GM12878 (cell line): ENCODE data around the gene LMX1A. TPM values are rescaled to one million over a fixed set of nuclear protein-coding genes. Genes with fewer than 3 reads are reported as not detected.

Experiments used
- ATAC-seq: fragments of 200-7000 bp; cut with Tn5 transposase; 3 replicates; pipeline ENCODE4 v1.9.1; 2020; ENCODE audit warnings: mild to moderate bottlenecking, moderate library complexity
- BruUV-seq: library from RNA; stranded (reverse); fragments of 400-500 nt; replicated peaks from 2 replicates; lab custom pipeline; 2021; lab: Mats Ljungman, UMichigan
- CTCF ChIA-PET: fragments of 300-600 bp; sonication (Branson Sonifier 250); formaldehyde crosslinking; extraction: SDS; loops from one replicate; lab custom pipeline; 2021; ENCODE audit warnings: inconsistent platforms; lab: Yijun Ruan, JAX
- POLR2A ChIA-PET: fragments of 350-600 bp; formaldehyde crosslinking; extraction: SDS; loops from one replicate; lab custom pipeline; 2021; ENCODE audit warnings: inconsistent platforms; lab: Charles Lee
- RAD21 ChIA-PET: fragments of 300-600 bp; sonication (Branson Sonifier 250); formaldehyde crosslinking; loops from one replicate; lab custom pipeline; 2023; ENCODE audit warnings: antibody characterized with exemption; ENCODE audit not compliant: unreplicated experiment; lab: Charles Lee
- SMC1A ChIA-PET: fragments of 300-600 bp; sonication (Branson Sonifier 250); formaldehyde crosslinking; loops from one replicate; lab custom pipeline; 2023; ENCODE audit not compliant: unreplicated experiment, uncharacterized antibody; lab: Charles Lee
- DNase-seq: peaks from one replicate; pipeline ENCODE4 v3.0.0-alpha.2; 2011; ENCODE audit warnings: low read depth, low spot score
- FAIRE-seq: peaks from 3 replicates; lab custom pipeline; 2011; peaks lifted over from hg19 to GRCh38; lab: Jason Lieb, UNC
- H2AFZ ChIP-seq: 2 replicates; pipeline ENCODE4 v1.6.0; 2011; ENCODE audit warnings: low read depth, low read length, control low read depth; ENCODE audit not compliant: control insufficient read depth
- H3K27ac ChIP-seq: 2 replicates; pipeline ENCODE4 v1.5.1; 2011; ENCODE audit warnings: control low read depth; ENCODE audit not compliant: control insufficient read depth, insufficient read depth
- H3K27me3 ChIP-seq, 2 experiments: replicated peaks in 1 of 2; 2 replicates each; pipeline versions ENCODE4 v1.6.0 to v1.6.1; 2011; ENCODE audit warnings: low read length in 1 of 2; ENCODE audit not compliant: control insufficient read depth in 2 of 2, insufficient read depth in 2 of 2
- H3K36me3 ChIP-seq, 2 experiments: 2 replicates each; pipeline ENCODE4 v1.5.1; 2011; ENCODE audit warnings: low read length in 1 of 2; ENCODE audit not compliant: control insufficient read depth in 2 of 2, insufficient read depth in 2 of 2
- H3K4me1 ChIP-seq: 2 replicates; pipeline ENCODE4 v1.6.1; 2011; ENCODE audit warnings: mild to moderate bottlenecking, low read length, moderate library complexity, mixed read lengths; ENCODE audit not compliant: control insufficient read depth, insufficient read depth
- H3K4me2 ChIP-seq: 2 replicates; pipeline ENCODE4 v1.6.0; 2011; ENCODE audit warnings: control low read depth; ENCODE audit not compliant: control insufficient read depth, insufficient read depth
- H3K4me3 ChIP-seq: fragments of 200-600 bp; sonication (generic); 2 replicates; pipeline ENCODE4 v1.5.1; 2016
- H3K79me2 ChIP-seq: 2 replicates; pipeline ENCODE4 v1.6.0; 2011; ENCODE audit warnings: low read length; ENCODE audit not compliant: control insufficient read depth, insufficient read depth
- H3K9ac ChIP-seq: 2 replicates; pipeline ENCODE4 v1.8.0; 2011; ENCODE audit warnings: low read length, control low read depth, mixed read lengths; ENCODE audit not compliant: control insufficient read depth, insufficient read depth
- H3K9me3 ChIP-seq: replicated peaks from 3 replicates; pipeline ENCODE4 v1.5.1; 2011; ENCODE audit warnings: mild to moderate bottlenecking, low read length; ENCODE audit not compliant: control insufficient read depth, insufficient read depth
- H4K20me1 ChIP-seq: 2 replicates; pipeline ENCODE4 v1.6.0; 2011; ENCODE audit not compliant: control insufficient read depth, insufficient read depth
- HDAC2 ChIP-seq: fragments of 200-600 bp; sonication (generic); IDR thresholded peaks from 2 replicates; pipeline ENCODE4 v1.6.1; 2017
- IRF4 ChIP-seq: IDR thresholded peaks from 2 replicates; pipeline ENCODE4 v1.6.1; 2011; ENCODE audit warnings: low read depth, low read length
- SRF ChIP-seq, 2 experiments: IDR thresholded peaks; 2 replicates each; pipeline ENCODE4 v1.6.1; 2011; ENCODE audit warnings: low read depth in 2 of 2, low read length in 2 of 2, mild to moderate bottlenecking in 1 of 2, moderate library complexity in 1 of 2
- STAT1 ChIP-seq: fragments of 450-650 bp; conservative IDR thresholded peaks from 2 replicates; pipeline ENCODE4 v1.6.1; 2014; ENCODE audit warnings: antibody characterized with exemption, mild to moderate bottlenecking
- ZNF622 ChIP-seq: fragments of 450-650 bp; IDR thresholded peaks from 2 replicates; pipeline ENCODE4 v1.6.1; 2017; ENCODE audit warnings: mild to moderate bottlenecking, inconsistent platforms
- WGBS: methylation state at CpG from one replicate; pipeline ENCODE4 v1.1.6; 2016; ENCODE audit warnings: low lambda C conversion rate; ENCODE audit not compliant: insufficient replicate concordance, insufficient coverage; ENCODE audit errors: missing lambda C conversion rate; 5-methylcytosine and 5-hydroxymethylcytosine counted together
- in situ Hi-C: fragments of 300-500 bp; cut with MboI; formaldehyde crosslinking; loops from 9 replicates; pipeline ENCODE4 v1.14.3; 2018; ENCODE audit warnings: mixed read lengths
- intact Hi-C: fragments of 100-400 bp; cut with micrococcal nuclease; formaldehyde crosslinking; loops from one replicate; pipeline ENCODE4 v1.14.2; 2022; ENCODE audit not compliant: unreplicated experiment
- polyA plus RNA-seq, 11 experiments: library from polyadenylated mRNA; depleted of rRNA in 4 of 11; unstranded in 6 of 11; stranded (reverse) in 5 of 11; fragments of >200 nt; fragmentation: Nextera tagmentation in 4 of 11; fragmentation: Illumina TruSeq in 1 of 11; extraction: Ambion mirVana in 4 of 11; extraction: Trizol in 1 of 11; gene quantifications; 1 replicate in 1 of 11; 2 replicates in 10 of 11; pipeline versions ENCODE4 v1.2.1 to v1.2.3, GENCODE V29; 2011 to 2016; ENCODE audit warnings: inconsistent platforms in 2 of 11, missing spikeins in 2 of 11, low read depth in 1 of 11
- total RNA-seq, 4 experiments: library from RNA; depleted of rRNA in 3 of 4; stranded (reverse); fragments of >200 nt in 3 of 4; fragmentation: Illumina TruSeq in 1 of 4; extraction: Trizol in 1 of 4; gene quantifications; 2 replicates each; pipeline versions ENCODE4 v1.2.1 to v1.2.3, GENCODE V29; 2013 to 2021
- TF ChIP-seq, protein P1 (sequence below): fragments of 450-650 bp; IDR thresholded peaks from 2 replicates; pipeline ENCODE4 v1.6.1; 2017; ENCODE audit warnings: antibody characterized with exemption, mild to moderate bottlenecking, moderate library complexity
- TF ChIP-seq, protein P2 (sequence below): fragments of 450-650 bp; IDR thresholded peaks from 2 replicates; pipeline ENCODE4 v1.6.1; 2018; ENCODE audit warnings: borderline replicate concordance, mild to moderate bottlenecking; ENCODE audit not compliant: partially characterized antibody
- TF ChIP-seq, protein P3 (sequence below): IDR thresholded peaks from 2 replicates; pipeline ENCODE4 v1.6.1; 2011; ENCODE audit warnings: low read depth, low read length, improper control_type of control experiment, borderline replicate concordance

Gene LMX1A
- total and polyA plus RNA-seq, 10 of the 15 experiments (the other 5 are each of a cell fraction or from before 2014, with no cell fraction given), result not detected

DNA sequence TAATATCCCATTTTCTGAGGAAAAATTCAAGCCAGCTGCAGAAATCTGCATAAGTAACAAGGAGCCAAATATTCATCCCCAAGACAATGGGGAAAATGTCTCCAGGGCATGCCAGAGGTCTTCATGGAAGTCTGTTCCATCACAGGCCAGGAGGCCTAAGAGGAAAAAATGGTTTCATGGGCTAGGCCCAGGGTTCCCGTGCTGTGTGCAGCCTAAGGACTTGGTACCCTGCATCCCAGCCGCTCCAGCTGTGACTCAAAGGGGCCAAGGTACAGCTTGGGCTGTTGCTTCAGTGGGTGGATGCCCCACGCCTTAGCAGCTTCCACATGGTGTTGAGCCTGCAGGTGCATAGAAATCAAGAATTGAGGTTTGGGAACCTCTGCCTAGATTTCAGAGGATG lies 173.5 kb downstream of the LMX1A start (continued):
- TF ChIP-seq, protein P1, sequence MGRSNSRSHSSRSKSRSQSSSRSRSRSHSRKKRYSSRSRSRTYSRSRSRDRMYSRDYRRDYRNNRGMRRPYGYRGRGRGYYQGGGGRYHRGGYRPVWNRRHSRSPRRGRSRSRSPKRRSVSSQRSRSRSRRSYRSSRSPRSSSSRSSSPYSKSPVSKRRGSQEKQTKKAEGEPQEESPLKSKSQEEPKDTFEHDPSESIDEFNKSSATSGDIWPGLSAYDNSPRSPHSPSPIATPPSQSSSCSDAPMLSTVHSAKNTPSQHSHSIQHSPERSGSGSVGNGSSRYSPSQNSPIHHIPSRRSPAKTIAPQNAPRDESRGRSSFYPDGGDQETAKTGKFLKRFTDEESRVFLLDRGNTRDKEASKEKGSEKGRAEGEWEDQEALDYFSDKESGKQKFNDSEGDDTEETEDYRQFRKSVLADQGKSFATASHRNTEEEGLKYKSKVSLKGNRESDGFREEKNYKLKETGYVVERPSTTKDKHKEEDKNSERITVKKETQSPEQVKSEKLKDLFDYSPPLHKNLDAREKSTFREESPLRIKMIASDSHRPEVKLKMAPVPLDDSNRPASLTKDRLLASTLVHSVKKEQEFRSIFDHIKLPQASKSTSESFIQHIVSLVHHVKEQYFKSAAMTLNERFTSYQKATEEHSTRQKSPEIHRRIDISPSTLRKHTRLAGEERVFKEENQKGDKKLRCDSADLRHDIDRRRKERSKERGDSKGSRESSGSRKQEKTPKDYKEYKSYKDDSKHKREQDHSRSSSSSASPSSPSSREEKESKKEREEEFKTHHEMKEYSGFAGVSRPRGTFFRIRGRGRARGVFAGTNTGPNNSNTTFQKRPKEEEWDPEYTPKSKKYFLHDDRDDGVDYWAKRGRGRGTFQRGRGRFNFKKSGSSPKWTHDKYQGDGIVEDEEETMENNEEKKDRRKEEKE, result no peak
- TF ChIP-seq SRF (IDR thresholded peaks at IDR 0.05; ENCODE audit: low read depth in 2 of 2, low read length in 2 of 2) (no peak), IRF4 (no peak), STAT1 (no peak)
- TF ChIP-seq, protein P2, sequence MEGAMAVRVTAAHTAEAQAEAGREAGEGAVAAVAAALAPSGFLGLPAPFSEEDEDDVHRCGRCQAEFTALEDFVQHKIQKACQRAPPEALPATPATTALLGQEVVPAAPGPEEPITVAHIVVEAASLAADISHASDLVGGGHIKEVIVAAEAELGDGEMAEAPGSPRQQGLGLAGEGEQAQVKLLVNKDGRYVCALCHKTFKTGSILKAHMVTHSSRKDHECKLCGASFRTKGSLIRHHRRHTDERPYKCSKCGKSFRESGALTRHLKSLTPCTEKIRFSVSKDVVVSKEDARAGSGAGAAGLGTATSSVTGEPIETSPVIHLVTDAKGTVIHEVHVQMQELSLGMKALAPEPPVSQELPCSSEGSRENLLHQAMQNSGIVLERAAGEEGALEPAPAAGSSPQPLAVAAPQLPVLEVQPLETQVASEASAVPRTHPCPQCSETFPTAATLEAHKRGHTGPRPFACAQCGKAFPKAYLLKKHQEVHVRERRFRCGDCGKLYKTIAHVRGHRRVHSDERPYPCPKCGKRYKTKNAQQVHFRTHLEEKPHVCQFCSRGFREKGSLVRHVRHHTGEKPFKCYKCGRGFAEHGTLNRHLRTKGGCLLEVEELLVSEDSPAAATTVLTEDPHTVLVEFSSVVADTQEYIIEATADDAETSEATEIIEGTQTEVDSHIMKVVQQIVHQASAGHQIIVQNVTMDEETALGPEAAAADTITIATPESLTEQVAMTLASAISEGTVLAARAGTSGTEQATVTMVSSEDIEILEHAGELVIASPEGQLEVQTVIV, result no peak
- TF ChIP-seq, all 136 proteins: peak for 0

DNA sequence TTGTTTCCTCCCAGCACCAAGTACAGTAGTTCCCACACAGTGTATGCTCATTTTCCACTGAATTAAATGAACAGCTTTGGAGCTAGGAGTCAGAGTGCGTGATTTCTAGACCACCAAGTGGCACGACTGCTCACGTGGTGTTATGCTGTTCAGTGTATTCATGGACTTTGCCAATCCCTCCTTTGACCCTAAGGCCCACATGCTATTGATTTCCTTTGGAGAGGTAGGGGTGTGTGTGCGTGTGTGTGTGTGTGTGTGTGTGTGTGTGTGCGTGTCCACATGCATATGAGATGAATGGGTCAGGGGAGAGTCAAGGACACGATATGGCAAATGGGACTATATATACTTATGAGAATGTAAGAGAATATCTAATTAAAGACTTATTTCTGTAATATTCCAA lies 177.2 kb downstream of the LMX1A start:
- RAD21 ChIA-PET, result no interaction called here
- FAIRE-seq, result no peak
- intact Hi-C loops, result no loop called here
- no peak for DNase-seq
- in situ Hi-C loops, result no loop called here
- no TSS peak for BruUV-seq
- WGBS, result 13% methylated on average over 6 of the region's 6 CpGs
- Histone ChIP-seq H3K27ac (no peak overlapping the region), H4K20me1 (no peaks in the 10 kb centered on the region), H3K36me3 (no peaks in the 10 kb centered on the region), H3K4me2 (no peak overlapping the region), H3K4me3 (no peak overlapping the region), H3K9me3 (no peaks in the 10 kb centered on the region), H2AFZ (no peak overlapping the region), H3K4me1 (no peaks in the 10 kb centered on the region), H3K79me2 (no peaks in the 10 kb centered on the region), H3K9ac (no peak overlapping the region), H3K27me3 (no peaks in the 10 kb centered on the region)
- SMC1A ChIA-PET, result no interaction called here
- POLR2A ChIA-PET, result no interaction called here
- ATAC-seq, result no peak
- CTCF ChIA-PET, result no interaction called here
- TF ChIP-seq HDAC2, result no peak
- TF ChIP-seq, protein P3, sequence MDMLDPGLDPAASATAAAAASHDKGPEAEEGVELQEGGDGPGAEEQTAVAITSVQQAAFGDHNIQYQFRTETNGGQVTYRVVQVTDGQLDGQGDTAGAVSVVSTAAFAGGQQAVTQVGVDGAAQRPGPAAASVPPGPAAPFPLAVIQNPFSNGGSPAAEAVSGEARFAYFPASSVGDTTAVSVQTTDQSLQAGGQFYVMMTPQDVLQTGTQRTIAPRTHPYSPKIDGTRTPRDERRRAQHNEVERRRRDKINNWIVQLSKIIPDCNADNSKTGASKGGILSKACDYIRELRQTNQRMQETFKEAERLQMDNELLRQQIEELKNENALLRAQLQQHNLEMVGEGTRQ, result no peak
- no peak for TF ChIP-seq ZNF622
